ENCODE results near the gene KCNC3.

KCNC3 gene

DNA sequence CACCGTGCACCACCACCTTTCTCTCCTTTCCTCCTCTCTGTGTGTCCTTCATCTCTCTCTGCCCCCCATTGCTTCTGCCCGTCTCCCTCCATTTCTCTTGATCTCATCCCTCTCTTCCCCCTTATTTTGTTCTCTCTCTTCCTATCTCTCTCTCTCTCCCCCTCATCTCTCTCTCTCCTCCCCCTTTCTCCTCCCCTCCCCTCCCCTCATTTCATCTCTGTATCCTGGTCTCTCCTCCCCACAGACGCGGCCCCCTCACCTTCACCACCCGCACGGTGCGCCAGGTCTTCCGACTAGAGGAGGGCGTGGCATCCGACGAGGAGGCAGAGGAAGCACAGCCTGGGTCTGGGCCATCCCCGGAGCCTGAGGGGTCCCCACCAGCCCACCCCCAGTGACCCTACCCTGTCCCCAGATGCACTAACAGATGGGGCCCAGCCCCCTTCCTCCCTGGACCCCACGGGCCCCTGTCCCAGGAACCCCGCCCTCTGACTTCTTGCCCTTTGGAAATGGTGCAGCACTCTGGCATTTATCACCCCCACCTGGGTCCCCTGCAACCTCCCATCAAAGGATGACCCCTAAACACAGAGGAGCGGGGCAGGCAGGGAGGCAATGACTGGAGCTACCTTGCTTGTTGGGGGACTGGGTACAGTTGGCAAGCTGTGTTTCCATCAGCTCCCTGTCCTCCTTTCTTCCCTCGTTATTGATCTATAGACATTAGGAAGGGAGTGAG is 19.6 kb downstream of the KCNC3 start:
- no peak for DNase-seq

DNA sequence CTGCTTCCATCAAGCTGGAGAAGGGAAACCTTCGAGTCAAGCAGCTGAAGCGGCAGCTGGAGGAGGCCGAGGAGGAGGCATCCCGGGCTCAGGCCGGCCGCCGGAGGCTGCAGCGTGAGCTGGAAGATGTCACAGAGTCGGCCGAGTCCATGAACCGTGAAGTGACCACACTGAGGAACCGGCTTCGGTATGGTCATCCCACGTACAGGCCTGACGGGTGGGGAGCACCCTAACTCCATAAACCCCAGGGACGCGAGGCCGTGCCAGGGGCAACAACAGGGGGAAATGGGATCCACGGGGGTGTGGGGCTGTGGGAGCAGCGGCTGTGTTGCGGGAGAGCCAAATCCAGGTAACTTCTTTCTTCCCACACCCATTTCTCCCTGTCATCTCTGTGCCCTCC is 20.2 kb downstream of the KCNC3 start:
- DNase-seq = no peak

GRCh38 chr19:50303558-50303957 is 25.6 kb downstream of the KCNC3 start:
- no peak for DNase-seq

DNA sequence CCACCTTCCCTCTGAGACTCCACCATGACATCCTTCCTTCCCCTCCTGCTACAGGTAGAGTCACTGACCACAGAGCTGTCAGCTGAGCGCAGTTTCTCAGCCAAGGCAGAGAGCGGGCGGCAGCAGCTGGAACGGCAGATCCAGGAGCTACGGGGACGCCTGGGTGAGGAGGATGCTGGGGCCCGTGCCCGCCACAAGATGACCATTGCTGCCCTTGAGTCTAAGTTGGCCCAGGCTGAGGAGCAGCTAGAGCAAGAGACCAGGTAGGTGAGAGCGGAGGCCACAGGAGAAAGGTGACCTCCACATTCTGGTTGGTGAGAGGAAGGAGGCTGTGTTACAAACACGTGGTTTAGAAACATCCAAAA is 27.6 kb downstream of the KCNC3 start:
- no peak for DNase-seq

DNA sequence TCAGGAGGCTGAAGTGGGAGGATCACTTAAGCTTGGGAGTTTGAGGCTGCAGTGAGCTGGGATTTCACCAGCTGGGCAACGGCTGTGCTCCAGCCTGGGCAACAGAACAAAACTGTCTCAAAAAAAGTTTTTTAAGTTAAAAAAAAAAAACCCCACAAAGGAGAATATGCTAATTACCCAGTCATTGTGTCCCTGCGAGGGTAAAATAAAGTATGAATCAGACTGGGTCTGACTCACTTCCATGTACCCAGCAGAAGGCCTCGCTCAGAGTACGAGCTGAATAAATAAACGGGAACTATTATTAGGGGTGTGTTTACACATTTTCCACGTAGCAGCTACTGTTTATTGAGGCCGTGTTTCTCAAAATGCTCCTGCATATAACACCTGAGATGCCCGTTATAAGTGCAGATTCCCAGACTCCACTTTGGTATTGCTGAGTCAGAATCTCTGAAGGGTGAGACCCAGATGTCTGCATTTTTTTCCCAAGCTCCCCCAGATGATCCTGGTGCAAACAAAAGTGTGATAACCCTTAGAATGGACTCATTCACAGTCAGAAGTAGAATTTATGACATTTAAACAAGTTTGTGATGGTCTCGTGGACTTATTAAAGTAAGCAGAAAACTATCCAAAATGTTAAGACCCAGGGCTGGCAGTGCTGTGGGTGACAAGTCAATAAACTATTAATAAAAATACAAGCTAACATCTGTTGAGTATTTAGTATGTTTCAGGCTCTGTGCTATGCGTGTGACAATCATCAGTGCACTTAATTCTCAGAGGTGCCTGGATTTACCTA is 28.2 kb downstream of the KCNC3 start:
- no peak for DNase-seq

GRCh38 chr19:50300051-50300450 is 29.1 kb downstream of the KCNC3 start:
- DNase-seq = no peak

GRCh38 chr19:50293263-50294004 is 35.7 kb downstream of the KCNC3 start:
- DNase-seq = no peak

DNA sequence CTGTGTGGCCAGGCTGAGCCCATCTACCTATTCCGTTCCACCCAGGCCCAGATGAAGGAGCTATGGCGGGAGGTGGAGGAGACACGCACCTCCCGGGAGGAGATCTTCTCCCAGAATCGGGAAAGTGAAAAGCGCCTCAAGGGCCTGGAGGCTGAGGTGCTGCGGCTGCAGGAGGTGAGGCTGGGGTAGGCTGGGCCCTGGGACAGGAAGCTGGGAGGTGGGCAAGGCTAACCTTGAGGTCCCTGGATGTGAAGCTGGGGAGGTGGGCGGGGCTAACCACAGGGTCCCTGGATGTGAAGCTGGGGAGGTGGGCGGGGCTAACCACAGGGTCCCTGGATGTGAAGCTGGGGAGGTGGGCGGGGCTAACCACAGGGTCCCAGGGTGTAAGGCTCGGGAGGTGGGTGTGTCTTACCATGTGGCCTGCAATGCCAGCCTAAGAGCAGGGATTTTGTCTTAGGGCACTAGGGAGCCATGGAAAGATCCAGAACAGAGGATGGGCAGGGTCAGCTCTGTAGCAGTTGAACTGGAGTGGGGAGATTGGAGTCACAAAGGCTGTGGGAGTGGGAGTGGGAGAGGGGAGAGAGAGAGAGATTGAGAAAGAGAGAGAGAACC is 36.9 kb downstream of the KCNC3 start:
- DNase-seq = no peak

GRCh38 chr19:50290775-50291174 is 38.4 kb downstream of the KCNC3 start:
- no peak for DNase-seq

DNA sequence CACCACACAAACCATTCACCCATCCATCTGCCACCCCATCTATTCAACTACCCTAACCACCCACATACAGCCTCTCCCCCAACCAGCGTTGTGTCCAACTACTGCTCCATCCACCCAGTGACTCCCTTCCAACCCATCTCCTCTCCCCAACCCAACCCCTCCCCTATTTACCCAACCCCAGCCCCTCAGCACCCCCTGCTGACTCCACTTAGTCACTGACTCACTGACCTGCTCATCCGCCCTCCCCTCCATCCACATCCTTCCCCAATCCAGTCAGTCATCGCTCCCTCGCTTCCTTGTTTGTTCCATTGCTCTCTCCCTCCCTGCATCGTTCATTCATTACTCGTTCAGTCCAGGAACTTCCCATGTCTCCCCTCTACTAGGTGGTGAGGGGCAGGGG is 39.2 kb downstream of the KCNC3 start:
- no peak for DNase-seq

- DNase-seq = no peak
Observed at GRCh38 chr19:50288954-50289353, 40.2 kb downstream of the KCNC3 start.

GRCh38 chr19:50287331-50287730 is 41.8 kb downstream of the KCNC3 start:
- no peak for DNase-seq

DNA sequence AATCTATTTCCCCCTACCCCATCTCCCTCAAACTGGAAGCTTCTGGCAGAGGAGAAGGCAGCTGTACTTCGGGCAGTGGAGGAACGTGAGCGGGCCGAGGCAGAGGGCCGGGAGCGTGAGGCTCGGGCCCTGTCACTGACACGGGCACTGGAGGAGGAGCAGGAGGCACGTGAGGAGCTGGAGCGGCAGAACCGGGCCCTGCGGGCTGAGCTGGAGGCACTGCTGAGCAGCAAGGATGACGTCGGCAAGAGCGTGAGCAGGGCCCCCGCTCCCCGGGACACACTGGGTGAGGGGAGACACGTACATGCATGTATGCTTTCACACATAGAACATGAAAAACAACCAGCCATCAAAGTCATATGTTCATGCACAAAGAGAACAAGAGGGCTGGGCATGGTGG is 42.7 kb downstream of the KCNC3 start:
- DNase-seq = no peak

DNA sequence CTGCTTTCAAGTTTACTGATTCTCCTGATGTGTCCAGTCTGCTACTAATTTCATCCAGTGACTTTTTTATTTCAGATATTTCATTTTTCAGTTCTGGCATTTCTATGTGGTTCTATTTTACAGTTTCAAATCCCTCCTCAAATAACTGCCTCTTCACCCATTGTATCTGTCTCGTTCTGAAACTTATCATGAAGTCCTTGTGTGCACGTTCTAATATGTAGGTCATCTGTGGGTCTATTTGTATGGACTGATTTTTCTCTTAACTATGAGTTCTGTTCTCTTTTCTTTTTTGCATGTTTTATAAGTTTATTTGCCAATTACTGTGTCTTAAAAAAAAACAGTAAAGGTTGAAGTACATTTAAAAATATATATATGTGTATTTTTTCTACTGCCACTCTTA is 43.3 kb downstream of the KCNC3 start:
- DNase-seq = no peak

- DNase-seq = no peak
Observed at GRCh38 chr19:50281491-50281890, 47.7 kb downstream of the KCNC3 start.

DNA sequence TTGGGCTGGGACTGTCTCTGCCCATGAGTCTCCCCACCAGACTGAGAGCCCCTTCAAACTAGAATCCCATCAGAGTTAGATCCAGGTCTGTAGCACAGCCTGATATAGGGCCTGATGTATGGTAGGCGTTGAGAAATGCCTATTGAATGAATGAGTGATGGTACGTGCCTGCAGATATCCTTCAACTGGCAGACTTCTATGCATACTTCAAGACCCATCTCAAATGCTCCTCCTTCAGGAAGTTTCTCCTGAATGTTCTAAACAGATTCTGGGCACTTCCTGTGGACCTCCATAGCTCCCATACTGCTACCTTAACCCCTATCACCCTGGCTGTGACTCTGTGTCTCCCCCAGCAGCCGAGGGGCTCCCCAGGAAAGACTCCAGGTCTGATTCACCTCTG is 48.2 kb downstream of the KCNC3 start:
- DNase-seq = no peak

DNA sequence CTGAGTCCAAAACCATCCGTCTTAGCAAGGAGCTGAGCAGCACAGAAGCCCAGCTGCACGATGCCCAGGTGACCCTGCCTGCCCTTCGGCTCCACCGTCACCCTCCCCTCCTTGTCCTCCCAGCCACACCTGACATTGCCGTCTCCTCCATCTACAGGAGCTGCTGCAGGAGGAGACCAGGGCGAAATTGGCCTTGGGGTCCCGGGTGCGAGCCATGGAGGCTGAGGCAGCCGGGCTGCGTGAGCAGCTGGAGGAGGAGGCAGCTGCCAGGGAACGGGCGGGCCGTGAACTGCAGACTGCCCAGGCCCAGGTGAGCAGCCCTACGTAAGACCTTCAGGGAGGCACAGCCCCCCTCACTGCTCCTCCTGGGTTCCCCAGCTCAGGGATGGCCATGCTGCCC is 49.1 kb downstream of the KCNC3 start:
- no peak for DNase-seq

DNA sequence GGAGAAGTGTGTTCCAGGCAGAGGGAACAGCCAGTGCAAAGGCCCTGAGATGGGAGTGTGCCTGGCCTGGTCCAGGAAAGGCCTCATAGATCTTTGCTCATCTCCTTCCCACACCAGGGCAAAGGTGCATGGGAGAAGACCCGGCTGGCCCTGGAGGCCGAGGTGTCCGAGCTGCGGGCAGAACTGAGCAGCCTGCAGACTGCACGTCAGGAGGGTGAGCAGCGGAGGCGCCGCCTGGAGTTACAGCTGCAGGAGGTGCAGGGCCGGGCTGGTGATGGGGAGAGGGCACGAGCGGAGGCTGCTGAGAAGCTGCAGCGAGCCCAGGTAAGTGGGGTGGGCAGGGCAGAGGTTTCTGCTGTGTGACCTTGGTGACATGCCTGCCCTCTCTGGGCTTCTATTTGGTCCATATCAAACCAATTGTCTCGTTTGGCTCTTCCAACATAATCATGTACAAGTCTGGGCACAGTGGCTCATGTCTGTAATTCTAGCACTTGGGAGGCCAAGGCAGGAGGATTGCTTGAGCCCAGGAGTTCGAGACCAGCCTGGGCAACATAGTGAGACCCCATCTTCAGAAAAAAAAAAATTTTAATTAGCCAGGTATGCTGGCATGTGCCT is 51.1 kb downstream of the KCNC3 start:
- DNase-seq = no peak

GRCh38 chr19:50276370-50277063 is 52.7 kb downstream of the KCNC3 start:
- no peak for DNase-seq

DNA sequence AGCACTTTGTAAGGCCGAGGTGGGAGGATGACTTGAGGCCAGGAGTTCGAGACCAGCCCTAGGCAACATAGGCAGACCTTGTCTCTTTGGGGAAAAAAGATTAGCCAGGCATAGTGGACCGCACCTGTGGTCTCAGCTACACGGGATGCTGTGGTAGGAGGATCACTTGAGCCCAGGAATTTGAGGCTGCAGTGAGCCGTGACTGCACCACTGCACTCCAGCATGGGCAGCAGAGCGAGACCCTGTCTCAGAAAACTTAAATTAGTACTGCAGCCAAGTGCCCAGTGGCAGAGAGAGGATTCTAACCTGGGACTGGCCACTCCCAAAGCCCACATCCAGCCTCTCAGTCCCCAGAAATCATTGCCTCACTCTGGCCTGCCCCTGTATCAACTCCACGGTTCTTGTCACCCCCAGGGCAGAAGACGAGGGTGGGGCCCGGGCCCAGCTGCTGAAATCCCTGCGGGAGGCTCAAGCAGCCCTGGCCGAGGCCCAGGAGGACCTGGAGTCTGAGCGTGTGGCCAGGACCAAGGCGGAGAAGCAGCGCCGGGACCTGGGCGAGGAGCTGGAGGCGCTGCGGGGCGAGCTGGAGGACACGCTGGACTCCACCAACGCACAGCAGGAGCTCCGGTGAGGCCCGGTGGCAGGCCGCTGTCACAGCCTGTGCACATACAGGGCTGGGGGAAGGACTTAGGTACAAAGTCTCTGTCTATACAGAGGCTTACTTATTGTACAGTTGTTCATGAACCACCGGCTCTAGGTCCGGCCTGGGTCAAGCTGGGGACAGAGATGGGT is 53.4 kb downstream of the KCNC3 start:
- DNase-seq = no peak

DNA sequence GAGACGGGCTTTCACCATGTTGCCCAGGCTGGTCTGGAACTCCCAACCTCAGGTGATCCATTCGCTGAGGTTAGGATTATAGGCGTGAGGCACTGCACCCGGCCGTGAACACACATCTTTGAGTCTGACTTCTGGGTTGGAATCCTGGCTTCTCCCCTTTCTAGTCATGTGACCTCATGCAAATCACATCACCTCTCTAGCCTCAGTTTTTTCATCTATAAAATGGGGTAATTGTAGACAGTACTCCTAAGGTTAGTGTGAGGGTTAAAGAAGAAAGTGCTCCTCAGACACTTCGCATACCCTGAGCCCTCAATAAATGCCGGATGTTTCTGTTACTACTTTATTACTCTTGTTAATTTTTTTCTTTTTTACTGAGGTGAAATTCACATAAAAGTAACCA is 55.4 kb downstream of the KCNC3 start:
- no peak for DNase-seq
